Mesenchymal stem cell (in vitro differentiated cells and primary cell): ENCODE data around the gene NUTM1.
"Not testable (repeated sequence)": the region's sequence is repeated elsewhere in the genome, so short reads cannot be mapped to it uniquely, and the experiment has no call there.

ENCODE experiments used
- DNase-seq: peaks from one replicate; pipeline ENCODE4 v3.0.0-alpha.2; 2013
- H2AFZ ChIP-seq: one replicate; pipeline ENCODE4 v1.6.1; 2013; ENCODE audit warnings: low read depth, mild to moderate bottlenecking, control low read depth, inconsistent platforms, low read length, moderate library complexity
- H2AK5ac ChIP-seq: 2 replicates; pipeline ENCODE4 v1.6.1; 2013; ENCODE audit warnings: low read length, moderate library complexity, mild to moderate bottlenecking, inconsistent platforms; ENCODE audit not compliant: severe bottlenecking
- H2BK120ac ChIP-seq: one replicate; pipeline ENCODE4 v1.6.1; 2013; ENCODE audit warnings: low read depth, mild to moderate bottlenecking, inconsistent platforms, low read length, moderate library complexity
- H2BK12ac ChIP-seq, 2 experiments: one replicate each; pipeline ENCODE4 v1.6.1; 2013; ENCODE audit warnings: inconsistent platforms in 2 of 2, low read length in 2 of 2, mild to moderate bottlenecking in 2 of 2, moderate library complexity in 2 of 2, control low read depth in 1 of 2
- H2BK15ac ChIP-seq: one replicate; pipeline ENCODE4 v1.6.1; 2013; ENCODE audit warnings: mild to moderate bottlenecking, low read depth, inconsistent platforms; ENCODE audit not compliant: poor library complexity, severe bottlenecking
- H2BK5ac ChIP-seq: 2 replicates; pipeline ENCODE4 v1.6.1; 2013; ENCODE audit warnings: low read depth, mild to moderate bottlenecking, low read length, control low read depth, inconsistent platforms; ENCODE audit not compliant: poor library complexity, severe bottlenecking
- H3K14ac ChIP-seq, 2 experiments: one replicate each; pipeline ENCODE4 v1.6.1; 2013; ENCODE audit warnings: inconsistent platforms in 2 of 2, low read length in 2 of 2, control low read depth in 1 of 2, mild to moderate bottlenecking in 1 of 2, moderate library complexity in 1 of 2
- H3K18ac ChIP-seq, 2 experiments: one replicate each; pipeline ENCODE4 v1.6.1; 2013; ENCODE audit warnings: inconsistent platforms in 2 of 2, low read length in 2 of 2, control low read depth in 1 of 2, low read depth in 1 of 2, mild to moderate bottlenecking in 1 of 2
- H3K23ac ChIP-seq, 2 experiments: one replicate each; pipeline ENCODE4 v1.6.1; 2013; ENCODE audit warnings: inconsistent platforms in 2 of 2, low read length in 2 of 2, mild to moderate bottlenecking in 2 of 2, moderate library complexity in 2 of 2, control low read depth in 1 of 2
- H3K27ac ChIP-seq: 2 replicates; pipeline ENCODE4 v1.5.1; 2013; ENCODE audit warnings: mild to moderate bottlenecking, moderate library complexity, low read length, control low read depth, inconsistent platforms; ENCODE audit not compliant: poor library complexity, severe bottlenecking
- H3K27me3 ChIP-seq, 2 experiments: 2 replicates each; pipeline versions ENCODE4 v1.6.1 to v1.7.0; 2013; ENCODE audit warnings: low read length in 2 of 2, mild to moderate bottlenecking in 2 of 2, moderate library complexity in 2 of 2, control low read depth in 1 of 2, inconsistent platforms in 1 of 2; ENCODE audit not compliant: control insufficient read depth in 1 of 2, insufficient read depth in 1 of 2
- H3K36me3 ChIP-seq, 2 experiments: 2 replicates each; pipeline versions ENCODE4 v1.6.1 to v1.7.0; 2013; ENCODE audit warnings: low read length in 2 of 2, control low read depth in 1 of 2, inconsistent platforms in 1 of 2, low read depth in 1 of 2, mild to moderate bottlenecking in 1 of 2; ENCODE audit not compliant: insufficient read depth in 2 of 2, control insufficient read depth in 1 of 2
- H3K4ac ChIP-seq, 2 experiments: one replicate each; pipeline ENCODE4 v1.6.1; 2013; ENCODE audit warnings: inconsistent platforms in 2 of 2, low read length in 2 of 2, mild to moderate bottlenecking in 2 of 2, moderate library complexity in 2 of 2, control low read depth in 1 of 2, low read depth in 1 of 2
- H3K4me1 ChIP-seq: 2 replicates; pipeline ENCODE4 v1.6.1; 2013; ENCODE audit warnings: low read depth, low read length, control low read depth; ENCODE audit not compliant: control insufficient read depth, insufficient read depth
- H3K4me2 ChIP-seq: 2 replicates; pipeline ENCODE4 v1.6.1; 2013; ENCODE audit warnings: low read length, mild to moderate bottlenecking, inconsistent platforms; ENCODE audit not compliant: poor library complexity, severe bottlenecking
- H3K4me3 ChIP-seq, 2 experiments: 2 replicates each; pipeline versions ENCODE4 v1.5.1 to v1.7.0; 2013; ENCODE audit warnings: low read length in 2 of 2, mild to moderate bottlenecking in 2 of 2, control low read depth in 1 of 2, low read depth in 1 of 2; ENCODE audit not compliant: insufficient read depth in 1 of 2
- H3K79me1 ChIP-seq: replicated peaks from 2 replicates; pipeline ENCODE4 v1.6.1; 2013; ENCODE audit warnings: mild to moderate bottlenecking, control low read depth, low read length, inconsistent platforms; ENCODE audit not compliant: poor library complexity, severe bottlenecking
- H3K9ac ChIP-seq: 2 replicates; pipeline ENCODE4 v1.7.0; 2013; ENCODE audit warnings: mild to moderate bottlenecking, low read length, moderate library complexity
- H3K9me3 ChIP-seq: 2 replicates; pipeline ENCODE4 v1.7.0; 2013; ENCODE audit warnings: mild to moderate bottlenecking, low read length; ENCODE audit not compliant: control insufficient read depth
- H4K8ac ChIP-seq: one replicate; pipeline ENCODE4 v1.6.1; 2013; ENCODE audit warnings: inconsistent platforms, mild to moderate bottlenecking, low read length, moderate library complexity
- H4K91ac ChIP-seq: one replicate; pipeline ENCODE4 v1.6.1; 2013; ENCODE audit warnings: mild to moderate bottlenecking, low read length, inconsistent platforms
- WGBS: methylation state at CpG from one replicate; pipeline ENCODE4 v1.1.7; 2013; ENCODE audit warnings: mixed read lengths; 5-methylcytosine and 5-hydroxymethylcytosine counted together

Gene NUTM1

GRCh38 chr15:34352996-34353395 lies 9.9 kb downstream of the NUTM1 start:
- not testable (repeated sequence) for H2BK5ac ChIP-seq, H3K9me3 ChIP-seq, H3K27me3 ChIP-seq, H3K79me1 ChIP-seq, H3K14ac ChIP-seq, H2BK15ac ChIP-seq, H3K4me1 ChIP-seq, H2BK12ac ChIP-seq, H3K4me2 ChIP-seq, H3K9ac ChIP-seq, H2AK5ac ChIP-seq, H3K4me3 ChIP-seq, H2AFZ ChIP-seq, H3K23ac ChIP-seq, H3K18ac ChIP-seq, DNase-seq, H4K91ac ChIP-seq, H3K4ac ChIP-seq, H2BK120ac ChIP-seq, H4K8ac ChIP-seq, H3K27ac ChIP-seq
- WGBS, result 90% methylated on average over 7 of the region's 12 CpGs
- peaks cover 27 to 37% of the 10 kb centered on the region in 2 experiments for H3K36me3 ChIP-seq

GRCh38 chr15:34353627-34354026 lies 10.5 kb downstream of the NUTM1 start:
- H4K8ac ChIP-seq, result no peak overlapping the region
- no peak overlapping the region for H4K91ac ChIP-seq
- H3K4ac ChIP-seq, result no peak overlapping the region
- no peak overlapping the region for H2BK5ac ChIP-seq
- no peak overlapping the region for H2BK120ac ChIP-seq
- H3K4me3 ChIP-seq, result no peak overlapping the region
- no peak overlapping the region for H3K23ac ChIP-seq
- DNase-seq, result no peak
- H3K9me3 ChIP-seq, result no peaks in the 10 kb centered on the region
- no peak overlapping the region for H3K4me2 ChIP-seq
- H3K18ac ChIP-seq, result no peak overlapping the region
- H3K79me1 ChIP-seq, result no peaks in the 10 kb centered on the region
- no peak overlapping the region for H3K9ac ChIP-seq
- no peak overlapping the region for H2BK15ac ChIP-seq
- H3K4me1 ChIP-seq, result no peaks in the 10 kb centered on the region
- WGBS, result 96% methylated on average over 2 of the region's 2 CpGs
- peaks cover 5 to 6% of the 10 kb centered on the region in 2 experiments for H3K27me3 ChIP-seq
- no peak overlapping the region for H3K27ac ChIP-seq
- H2AFZ ChIP-seq, result no peak overlapping the region
- no peak overlapping the region for H2BK12ac ChIP-seq
- H3K36me3 ChIP-seq, result peaks cover 33 to 44% of the 10 kb centered on the region in 2 experiments
- no peak overlapping the region for H3K14ac ChIP-seq
- H2AK5ac ChIP-seq, result no peak overlapping the region

GRCh38 chr15:34354286-34354685 lies 11.2 kb downstream of the NUTM1 start:
- H2AK5ac ChIP-seq, result no peak overlapping the region
- no peak overlapping the region for H3K4ac ChIP-seq
- H3K9ac ChIP-seq, result no peak overlapping the region
- no peak for DNase-seq
- no peak overlapping the region for H3K4me3 ChIP-seq
- H2BK15ac ChIP-seq, result no peak overlapping the region
- H4K91ac ChIP-seq, result no peak overlapping the region
- no peaks in the 10 kb centered on the region for H3K4me1 ChIP-seq
- no peak overlapping the region for H3K14ac ChIP-seq
- H3K18ac ChIP-seq, result no peak overlapping the region
- no peaks in the 10 kb centered on the region for H3K79me1 ChIP-seq
- no peak overlapping the region for H3K27ac ChIP-seq
- no peak overlapping the region for H2BK12ac ChIP-seq
- H3K27me3 ChIP-seq, result peaks cover 0 to 6% of the 10 kb centered on the region in 2 experiments
- no peak overlapping the region for H3K4me2 ChIP-seq
- H2AFZ ChIP-seq, result no peak overlapping the region
- no peak overlapping the region for H2BK120ac ChIP-seq
- H4K8ac ChIP-seq, result no peak overlapping the region
- H3K23ac ChIP-seq, result no peak overlapping the region
- H3K9me3 ChIP-seq, result no peaks in the 10 kb centered on the region
- H3K36me3 ChIP-seq, result peaks cover 38 to 49% of the 10 kb centered on the region in 2 experiments
- H2BK5ac ChIP-seq, result no peak overlapping the region
- 97% methylated on average over 7 of the region's 7 CpGs for WGBS

GRCh38 chr15:34355241-34355640 lies 12.1 kb downstream of the NUTM1 start:
- H3K4me1 ChIP-seq, result no peaks in the 10 kb centered on the region
- no peak overlapping the region for H2AK5ac ChIP-seq
- H3K79me1 ChIP-seq, result no peaks in the 10 kb centered on the region
- no peak overlapping the region for H3K4ac ChIP-seq
- H2BK120ac ChIP-seq, result no peak overlapping the region
- H2BK5ac ChIP-seq, result no peak overlapping the region
- WGBS, result 98% methylated on average over 9 of the region's 9 CpGs
- H3K27ac ChIP-seq, result no peak overlapping the region
- no peak overlapping the region for H3K14ac ChIP-seq
- peaks cover 47 to 59% of the 10 kb centered on the region in 2 experiments for H3K36me3 ChIP-seq
- H3K18ac ChIP-seq, result no peak overlapping the region
- H3K9ac ChIP-seq, result no peak overlapping the region
- no peak overlapping the region for H3K4me3 ChIP-seq
- H3K23ac ChIP-seq, result no peak overlapping the region
- no peaks in the 10 kb centered on the region for H3K27me3 ChIP-seq
- no peak overlapping the region for H2BK12ac ChIP-seq
- no peak overlapping the region for H4K91ac ChIP-seq
- H2BK15ac ChIP-seq, result no peak overlapping the region
- no peak overlapping the region for H3K4me2 ChIP-seq
- DNase-seq, result no peak
- H4K8ac ChIP-seq, result no peak overlapping the region
- no peak overlapping the region for H2AFZ ChIP-seq
- no peaks in the 10 kb centered on the region for H3K9me3 ChIP-seq
